Measurements from ENCODE around the gene POGK.

POGK gene

GRCh38 chr1:166813508-166814223 is 25.6 kb upstream of the POGK start:
- Histone ChIP-seq H3K18ac (ENCODE audit: low read length) (no peak overlapping the region), H3K27me3 (ENCODE audit: insufficient read depth, low read length) (no peaks in the 10 kb centered on the region), H2BK120ac (ENCODE audit: insufficient read depth, low read length, poor library complexity) (no peak overlapping the region), H2AFZ (ENCODE audit: insufficient read depth, low read length, poor library complexity) (no peak overlapping the region), H2BK5ac (ENCODE audit: low read depth, low read length, poor library complexity) (no peak overlapping the region), H3K14ac (ENCODE audit: low read length) (no peak overlapping the region), H3K79me2 (ENCODE audit: control insufficient read depth, insufficient read depth, low read length, poor library complexity) (no peaks in the 10 kb centered on the region), H4K8ac (ENCODE audit: low read depth, low read length) (no peak overlapping the region), H2BK12ac (ENCODE audit: low read length) (no peak overlapping the region), H4K91ac (ENCODE audit: low read depth, low read length) (no peak overlapping the region), H3K9me3 (ENCODE audit: insufficient read depth, low read depth, low read length) (peaks cover 6% of the 10 kb centered on the region), H3K23ac (ENCODE audit: low read length) (no peak overlapping the region), H2AK5ac (ENCODE audit: low read length) (no peak overlapping the region), H4K12ac (ENCODE audit: low read depth, low read length) (no peak overlapping the region), H3K27ac (ENCODE audit: low read depth, low read length) (no peak overlapping the region), H3K36me3 (ENCODE audit: control insufficient read depth in 1 of 2, insufficient read depth in 2 of 2, low read length in 2 of 2) (no peaks in the 10 kb centered on the region), H3K4ac (ENCODE audit: low read depth, low read length) (no peak overlapping the region), H3K9ac (ENCODE audit: low read length) (no peak overlapping the region), H3K79me1 (ENCODE audit: low read length) (no peaks in the 10 kb centered on the region), H3K4me1 (ENCODE audit: control insufficient read depth in 1 of 2, insufficient read depth in 2 of 2, low read length in 2 of 2) (no peaks in the 10 kb centered on the region), H3K4me3 (ENCODE audit: low read depth, low read length) (no peak overlapping the region), H3K4me2 (ENCODE audit: low read length) (no peak overlapping the region)
- no CpG with 5 or more reads among the region's 2 CpGs for WGBS (ENCODE audit: extremely low coverage, insufficient coverage, insufficient read length)
- DNase-seq, result no peak

- H2BK5ac ChIP-seq (ENCODE audit: low read depth, low read length, poor library complexity), result no peak overlapping the region
- peak; percentile 46 to 78 for DNase-seq
- H4K91ac ChIP-seq (ENCODE audit: low read depth, low read length), result no peak overlapping the region
- no peak overlapping the region for H4K8ac ChIP-seq (ENCODE audit: low read depth, low read length)
- no peak overlapping the region for H3K27ac ChIP-seq (ENCODE audit: low read depth, low read length)
- H3K18ac ChIP-seq (ENCODE audit: low read length), result no peak overlapping the region
- no peak overlapping the region for H3K9ac ChIP-seq (ENCODE audit: low read length)
- H3K4me1 ChIP-seq (ENCODE audit: control insufficient read depth in 1 of 2, insufficient read depth in 2 of 2, low read length in 2 of 2), result no peaks in the 10 kb centered on the region
- peaks cover 7% of the 10 kb centered on the region for H3K9me3 ChIP-seq (ENCODE audit: insufficient read depth, low read depth, low read length)
- H3K27me3 ChIP-seq (ENCODE audit: insufficient read depth, low read length), result no peaks in the 10 kb centered on the region
- no peaks in the 10 kb centered on the region for H3K36me3 ChIP-seq (ENCODE audit: control insufficient read depth in 1 of 2, insufficient read depth in 2 of 2, low read length in 2 of 2)
- H3K79me2 ChIP-seq (ENCODE audit: control insufficient read depth, insufficient read depth, low read length, poor library complexity), result no peaks in the 10 kb centered on the region
- H3K4me2 ChIP-seq (ENCODE audit: low read length), result no peak overlapping the region
- H3K23ac ChIP-seq (ENCODE audit: low read length), result no peak overlapping the region
- no peaks in the 10 kb centered on the region for H3K79me1 ChIP-seq (ENCODE audit: low read length)
- H3K14ac ChIP-seq (ENCODE audit: low read length), result no peak overlapping the region
- H2AK5ac ChIP-seq (ENCODE audit: low read length), result no peak overlapping the region
- no peak overlapping the region for H2BK12ac ChIP-seq (ENCODE audit: low read length)
- no CpG with 5 or more reads among the region's 2 CpGs for WGBS (ENCODE audit: extremely low coverage, insufficient coverage, insufficient read length)
- H3K4ac ChIP-seq (ENCODE audit: low read depth, low read length), result no peak overlapping the region
- no peak overlapping the region for H4K12ac ChIP-seq (ENCODE audit: low read depth, low read length)
- no peak overlapping the region for H2BK120ac ChIP-seq (ENCODE audit: insufficient read depth, low read length, poor library complexity)
- H2AFZ ChIP-seq (ENCODE audit: insufficient read depth, low read length, poor library complexity), result no peak overlapping the region
- no peak overlapping the region for H3K4me3 ChIP-seq (ENCODE audit: low read depth, low read length)
Observed at GRCh38 chr1:166814611-166815010, 24.7 kb upstream of the POGK start.

GRCh38 chr1:166819974-166820373 is 19.3 kb upstream of the POGK start:
- no peaks in the 10 kb centered on the region for H3K27me3 ChIP-seq (ENCODE audit: insufficient read depth, low read length)
- H2BK12ac ChIP-seq (ENCODE audit: low read length), result no peak overlapping the region
- H2AFZ ChIP-seq (ENCODE audit: insufficient read depth, low read length, poor library complexity), result no peak overlapping the region
- no peaks in the 10 kb centered on the region for H3K36me3 ChIP-seq (ENCODE audit: control insufficient read depth in 1 of 2, insufficient read depth in 2 of 2, low read length in 2 of 2)
- H3K27ac ChIP-seq (ENCODE audit: low read depth, low read length), result no peak overlapping the region
- H3K4ac ChIP-seq (ENCODE audit: low read depth, low read length), result no peak overlapping the region
- H2BK120ac ChIP-seq (ENCODE audit: insufficient read depth, low read length, poor library complexity), result no peak overlapping the region
- H3K4me1 ChIP-seq (ENCODE audit: control insufficient read depth in 1 of 2, insufficient read depth in 2 of 2, low read length in 2 of 2), result no peaks in the 10 kb centered on the region
- DNase-seq, result no peak
- no peaks in the 10 kb centered on the region for H3K79me2 ChIP-seq (ENCODE audit: control insufficient read depth, insufficient read depth, low read length, poor library complexity)
- no peak overlapping the region for H4K91ac ChIP-seq (ENCODE audit: low read depth, low read length)
- no peak overlapping the region for H4K8ac ChIP-seq (ENCODE audit: low read depth, low read length)
- no peaks in the 10 kb centered on the region for H3K79me1 ChIP-seq (ENCODE audit: low read length)
- H3K9ac ChIP-seq (ENCODE audit: low read length), result no peak overlapping the region
- H3K23ac ChIP-seq (ENCODE audit: low read length), result no peak overlapping the region
- WGBS (ENCODE audit: extremely low coverage, insufficient coverage, insufficient read length), result no CpG with 5 or more reads among the region's 2 CpGs
- H3K14ac ChIP-seq (ENCODE audit: low read length), result no peak overlapping the region
- no peak overlapping the region for H3K18ac ChIP-seq (ENCODE audit: low read length)
- no peak overlapping the region for H4K12ac ChIP-seq (ENCODE audit: low read depth, low read length)
- H2AK5ac ChIP-seq (ENCODE audit: low read length), result no peak overlapping the region
- no peak overlapping the region for H3K4me3 ChIP-seq (ENCODE audit: low read depth, low read length)
- H2BK5ac ChIP-seq (ENCODE audit: low read depth, low read length, poor library complexity), result no peak overlapping the region
- peaks cover 10% of the 10 kb centered on the region for H3K9me3 ChIP-seq (ENCODE audit: insufficient read depth, low read depth, low read length)
- no peak overlapping the region for H3K4me2 ChIP-seq (ENCODE audit: low read length)

GRCh38 chr1:166822385-166822784 is 16.9 kb upstream of the POGK start:
- Histone ChIP-seq H2BK5ac (ENCODE audit: low read depth, low read length, poor library complexity) (no peak overlapping the region), H4K8ac (ENCODE audit: low read depth, low read length) (no peak overlapping the region), H2AK5ac (ENCODE audit: low read length) (no peak overlapping the region), H3K27ac (ENCODE audit: low read depth, low read length) (no peak overlapping the region), H3K4me3 (ENCODE audit: low read depth, low read length) (no peak overlapping the region), H2BK120ac (ENCODE audit: insufficient read depth, low read length, poor library complexity) (no peak overlapping the region), H3K18ac (ENCODE audit: low read length) (no peak overlapping the region), H2BK12ac (ENCODE audit: low read length) (no peak overlapping the region), H3K9me3 (ENCODE audit: insufficient read depth, low read depth, low read length) (peaks cover 5% of the 10 kb centered on the region), H3K23ac (ENCODE audit: low read length) (no peak overlapping the region), H3K4me2 (ENCODE audit: low read length) (no peak overlapping the region), H3K14ac (ENCODE audit: low read length) (no peak overlapping the region), H3K27me3 (ENCODE audit: insufficient read depth, low read length) (no peaks in the 10 kb centered on the region), H3K79me1 (ENCODE audit: low read length) (no peaks in the 10 kb centered on the region), H2AFZ (ENCODE audit: insufficient read depth, low read length, poor library complexity) (no peak overlapping the region), H4K91ac (ENCODE audit: low read depth, low read length) (no peak overlapping the region), H4K12ac (ENCODE audit: low read depth, low read length) (no peak overlapping the region), H3K36me3 (ENCODE audit: control insufficient read depth in 1 of 2, insufficient read depth in 2 of 2, low read length in 2 of 2) (no peaks in the 10 kb centered on the region), H3K4ac (ENCODE audit: low read depth, low read length) (no peak overlapping the region), H3K9ac (ENCODE audit: low read length) (no peak overlapping the region), H3K79me2 (ENCODE audit: control insufficient read depth, insufficient read depth, low read length, poor library complexity) (no peaks in the 10 kb centered on the region), H3K4me1 (ENCODE audit: control insufficient read depth in 1 of 2, insufficient read depth in 2 of 2, low read length in 2 of 2) (no peaks in the 10 kb centered on the region)
- no peak for DNase-seq
- WGBS (ENCODE audit: extremely low coverage, insufficient coverage, insufficient read length), result no CpG with 5 or more reads among the region's 7 CpGs

Data from trophoblast cell (in vitro differentiated cells and primary cell).